Suppressor macrophage treated with lipopolysaccharide for 4 hours (primary cell): ENCODE measurements around the gene NUDCD3.

Source experiments
- DNase-seq: peaks from one replicate; pipeline ENCODE4 v3.0.0-alpha.2; 2020

Gene NUDCD3

GRCh38 chr7:44477063-44477830 is 13.2 kb downstream of the NUDCD3 start:
- DNase-seq: peak; percentile 75

DNA sequence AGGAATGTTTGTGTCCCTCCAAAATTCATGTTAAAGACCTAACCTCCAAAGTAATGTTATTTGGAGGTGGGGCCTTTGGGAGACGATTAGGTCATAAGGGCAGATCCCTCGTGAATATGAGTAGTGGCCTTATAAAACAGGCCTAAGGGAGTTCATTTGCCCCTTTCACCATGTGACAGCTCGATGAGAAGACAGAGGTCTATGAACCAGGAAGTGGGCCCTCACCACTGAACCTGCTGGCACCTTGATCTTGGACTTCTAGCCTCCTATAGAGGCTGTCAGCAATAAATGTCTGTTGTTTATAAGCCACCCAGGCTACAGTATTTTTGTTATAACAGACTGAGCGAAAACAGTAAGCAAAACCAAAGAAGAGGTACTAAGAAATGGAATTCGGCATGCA is 14.1 kb downstream of the NUDCD3 start:
- no peak for DNase-seq

- DNase-seq: no peak
Observed at GRCh38 chr7:44473295-44473694, 17.2 kb downstream of the NUDCD3 start.

DNA sequence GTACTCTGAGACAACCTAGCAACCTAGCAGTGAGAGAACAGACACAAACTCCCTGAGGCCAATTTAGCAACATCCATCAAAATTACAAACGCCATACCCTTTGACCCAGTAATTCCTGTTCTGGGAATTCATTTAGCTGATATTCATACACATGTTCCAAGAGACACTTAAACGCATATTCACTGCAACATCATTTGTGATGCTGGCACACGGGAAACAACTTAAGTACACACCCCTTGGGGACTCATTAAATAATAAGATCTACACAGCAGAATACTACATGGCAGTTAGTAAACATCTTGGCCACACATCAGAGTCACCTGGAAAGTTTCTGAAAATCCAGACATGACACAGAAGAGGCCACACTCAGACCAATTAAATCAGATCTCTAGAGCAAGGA is 17.6 kb downstream of the NUDCD3 start:
- no peak for DNase-seq

GRCh38 chr7:44471850-44472249 is 18.6 kb downstream of the NUDCD3 start:
- DNase-seq: no peak

- DNase-seq: no peak
Observed at GRCh38 chr7:44471436-44471835, 19.0 kb downstream of the NUDCD3 start.

DNA sequence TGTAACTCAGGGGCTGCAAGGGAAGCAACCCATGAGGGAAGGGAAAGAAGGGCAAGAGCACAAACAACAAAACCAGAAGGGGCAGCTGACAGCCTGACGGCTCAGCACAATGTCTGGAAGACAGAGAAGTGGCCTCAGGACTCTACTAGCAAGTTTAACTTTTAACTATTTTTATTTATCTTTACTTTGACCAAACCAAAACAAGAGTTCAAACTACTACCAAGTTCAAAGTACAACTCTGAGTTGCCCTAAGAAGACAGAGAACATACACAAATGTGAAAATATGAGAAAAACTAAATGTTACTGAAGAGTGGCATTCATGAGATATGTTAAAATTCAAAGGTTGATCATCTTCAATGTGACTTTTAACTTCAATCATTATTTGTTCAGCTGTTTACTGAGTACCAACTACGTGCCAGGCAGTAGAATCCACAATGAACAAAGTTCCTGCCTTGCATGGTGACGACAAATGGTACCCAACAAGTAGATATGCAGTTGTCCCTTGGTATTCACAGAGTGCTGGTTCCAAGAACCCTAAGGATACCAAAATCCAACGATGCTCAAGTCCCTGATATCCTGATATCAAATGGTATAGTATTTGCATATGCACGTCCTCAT is 19.7 kb downstream of the NUDCD3 start:
- no peak for DNase-seq

GRCh38 chr7:44470135-44470479 is 20.4 kb downstream of the NUDCD3 start:
- no peak for DNase-seq

- DNase-seq: no peak
Observed at GRCh38 chr7:44469461-44470134, 20.9 kb downstream of the NUDCD3 start.

GRCh38 chr7:44467217-44467548 is 23.3 kb downstream of the NUDCD3 start:
- no peak for DNase-seq

- no peak for DNase-seq
Observed at GRCh38 chr7:44466300-44467216, 23.9 kb downstream of the NUDCD3 start.

DNA sequence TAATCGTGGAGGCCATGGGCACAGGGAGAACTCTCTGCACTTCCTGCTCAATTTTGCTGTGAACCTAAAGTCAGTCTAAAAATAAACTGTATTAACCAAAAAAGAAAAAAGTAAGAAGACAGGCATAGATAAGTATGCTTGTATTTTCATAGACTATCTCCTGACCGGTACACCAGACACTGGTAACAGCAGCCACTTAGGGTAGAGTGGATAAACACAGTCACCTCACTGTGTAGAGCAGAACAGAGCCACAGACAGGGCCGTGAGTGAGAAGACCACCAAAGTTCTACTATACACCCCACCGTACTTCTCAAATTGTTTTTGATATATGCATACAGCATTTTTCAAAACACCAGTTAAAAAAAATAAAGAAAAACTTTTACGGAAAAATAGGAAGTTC is 25.0 kb downstream of the NUDCD3 start:
- no peak for DNase-seq

DNA sequence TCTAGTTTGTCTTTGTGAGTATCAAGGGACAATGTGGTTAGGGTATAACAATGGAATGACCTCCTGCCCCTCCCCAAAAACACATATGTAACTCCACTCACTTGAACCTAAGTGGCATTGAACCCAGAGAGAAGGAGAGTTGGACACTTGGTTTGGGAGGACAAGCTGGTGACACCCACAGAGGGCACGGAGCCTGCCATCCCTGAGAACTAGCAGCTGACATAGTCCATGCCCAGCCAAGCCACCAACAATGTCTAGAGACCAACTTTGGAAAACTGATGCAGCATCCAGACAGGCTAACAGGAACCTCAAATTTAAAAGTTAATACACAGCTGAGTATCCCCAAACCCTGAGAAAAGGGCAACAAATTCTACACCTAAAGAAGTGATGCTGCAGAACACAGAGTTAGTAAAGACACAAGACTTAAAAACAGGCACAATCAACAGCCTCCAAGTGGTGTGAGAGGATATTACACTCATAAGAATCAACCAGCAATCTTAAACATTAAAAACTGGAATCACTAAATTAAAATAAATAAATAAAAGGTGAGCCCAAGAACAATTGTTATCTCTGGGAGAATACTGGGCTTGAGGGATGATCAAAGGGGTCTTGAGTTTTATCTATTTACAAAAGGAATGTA is 27.2 kb downstream of the NUDCD3 start:
- DNase-seq: no peak

GRCh38 chr7:44461387-44461786 is 29.1 kb downstream of the NUDCD3 start:
- peak; percentile 58 for DNase-seq

- DNase-seq: no peak
Observed at GRCh38 chr7:44460325-44460724, 30.1 kb downstream of the NUDCD3 start.

- no peak for DNase-seq
Observed at GRCh38 chr7:44455155-44455554, 35.3 kb downstream of the NUDCD3 start.

DNA sequence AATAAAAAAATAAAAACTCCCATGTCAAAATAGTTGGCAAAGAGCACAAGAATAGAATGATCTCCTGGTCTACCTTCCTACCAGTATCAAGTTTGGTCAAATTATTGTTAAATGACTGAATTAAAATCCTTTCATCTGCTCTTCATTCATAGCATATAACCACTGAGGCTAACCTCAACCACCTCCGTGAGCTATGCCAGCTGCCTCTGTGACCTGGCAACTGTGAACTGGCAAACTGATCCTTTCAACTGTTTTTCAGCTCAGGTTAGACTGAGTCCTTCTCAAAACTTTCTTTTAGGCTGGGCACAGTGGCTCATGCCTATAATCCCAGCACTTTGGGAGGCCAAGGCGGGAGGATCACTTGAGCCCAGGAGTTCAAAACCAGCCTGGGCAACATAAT is 36.1 kb downstream of the NUDCD3 start:
- DNase-seq: no peak

DNA sequence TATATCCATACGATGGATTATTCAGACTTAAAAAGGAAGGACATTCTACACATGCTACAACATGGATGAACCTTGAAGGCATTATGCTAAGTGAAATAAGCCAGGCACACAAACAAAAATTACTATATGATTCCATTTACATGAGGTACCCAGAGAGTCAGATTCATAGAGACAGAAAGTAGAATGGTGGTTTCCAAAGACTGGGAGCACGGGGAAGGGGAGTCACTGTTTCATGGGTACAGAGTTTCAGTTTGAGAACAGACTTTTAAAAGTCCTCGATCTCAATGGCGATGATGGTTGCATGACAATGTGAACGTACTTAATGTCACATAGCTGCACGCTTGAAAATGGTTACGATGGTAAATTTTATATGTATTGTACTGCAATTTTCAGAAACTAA is 39.3 kb downstream of the NUDCD3 start:
- DNase-seq: no peak

DNA sequence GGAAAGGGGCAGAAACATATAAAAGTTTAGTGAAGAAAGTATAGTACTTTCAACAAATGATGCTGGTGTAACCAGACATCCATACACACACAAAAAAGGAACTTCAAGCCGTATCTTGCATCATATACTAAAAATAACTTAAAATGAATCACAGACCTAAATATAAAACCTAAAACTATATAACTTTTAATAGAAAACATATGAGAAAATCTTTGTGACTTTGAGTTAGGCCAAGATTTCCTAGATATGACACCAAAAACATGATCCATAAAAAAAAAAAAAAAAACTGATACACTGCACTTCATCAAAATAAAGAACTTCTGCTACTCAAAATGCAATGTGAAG is 40.9 kb downstream of the NUDCD3 start:
- DNase-seq: peak; percentile 33

DNA sequence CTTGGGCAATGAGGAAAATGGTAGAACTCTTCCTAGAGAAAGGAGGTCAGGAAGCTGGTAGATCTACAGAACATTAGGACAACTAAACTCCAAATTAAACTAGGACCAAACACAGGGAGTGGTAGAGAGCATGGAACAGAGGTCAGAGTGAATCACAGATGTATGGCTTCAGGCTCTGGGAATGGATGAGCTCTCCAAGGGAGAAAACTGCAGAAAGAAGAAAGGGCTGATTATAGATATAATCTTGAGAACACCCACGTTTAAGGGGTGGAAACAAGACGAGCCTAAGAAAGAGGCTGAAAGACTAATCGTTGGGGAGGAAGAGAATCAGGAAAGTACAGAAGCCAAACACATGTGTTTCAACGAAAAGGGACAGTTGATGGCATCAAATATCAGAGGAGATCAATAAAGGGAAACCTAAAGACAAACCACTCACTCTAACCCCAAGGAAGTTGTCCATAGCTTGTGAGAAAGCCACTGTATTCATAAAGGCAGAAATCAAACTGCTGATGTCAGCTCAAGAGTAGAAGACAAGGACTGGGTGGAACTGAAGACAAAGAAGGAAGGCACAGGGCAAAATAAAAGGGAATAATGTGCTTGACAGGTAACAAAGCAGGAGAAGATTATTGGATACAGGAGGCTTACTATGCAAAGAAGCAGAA is 41.4 kb downstream of the NUDCD3 start:
- DNase-seq: no peak

GRCh38 chr7:44447874-44448425 is 42.5 kb downstream of the NUDCD3 start:
- DNase-seq: no peak
